BLaER1 treated with 17β-estradiol and CSF1 and Interleukin-3, amounts not matched to agents 10 nM and 100 nM (cell line): ENCODE results near the gene RRBP1.

Experiments
- H3K27ac ChIP-seq, 11 experiments: shearing (Covaris generic); formaldehyde crosslinking; 2 replicates each; pipeline ENCODE4 v1.8.1; 2022
- H3K27me3 ChIP-seq, 11 experiments: shearing (Covaris generic); formaldehyde crosslinking; 2 replicates each; pipeline ENCODE4 v1.8.1; 2022
- H3K36me3 ChIP-seq, 11 experiments: shearing (Covaris generic); formaldehyde crosslinking; 2 replicates each; pipeline ENCODE4 v1.8.1; 2022
- H3K4me1 ChIP-seq, 10 experiments: shearing (Covaris generic); formaldehyde crosslinking; 2 replicates each; pipeline ENCODE4 v1.8.1; 2022
- H3K4me2 ChIP-seq, 11 experiments: shearing (Covaris generic); formaldehyde crosslinking; 2 replicates each; pipeline ENCODE4 v1.8.1; 2022
- H3K4me3 ChIP-seq, 10 experiments: shearing (Covaris generic); formaldehyde crosslinking; 2 replicates each; pipeline ENCODE4 v1.8.1; 2022
- H3K9ac ChIP-seq, 11 experiments: shearing (Covaris generic); formaldehyde crosslinking; 2 replicates each; pipeline ENCODE4 v1.8.1; 2022
- H3K9me3 ChIP-seq, 11 experiments: shearing (Covaris generic); formaldehyde crosslinking; replicated peaks in 1 of 11; 2 replicates each; pipeline ENCODE4 v1.8.1; 2022
- H4K20me1 ChIP-seq, 11 experiments: shearing (Covaris generic); formaldehyde crosslinking; 2 replicates each; pipeline ENCODE4 v1.8.1; 2022
- Cebpa-rat ChIP-seq, 11 experiments: shearing (Covaris generic); IDR thresholded peaks; 2 replicates each; pipeline ENCODE4 v1.8.1; 2022

Gene RRBP1

DNA sequence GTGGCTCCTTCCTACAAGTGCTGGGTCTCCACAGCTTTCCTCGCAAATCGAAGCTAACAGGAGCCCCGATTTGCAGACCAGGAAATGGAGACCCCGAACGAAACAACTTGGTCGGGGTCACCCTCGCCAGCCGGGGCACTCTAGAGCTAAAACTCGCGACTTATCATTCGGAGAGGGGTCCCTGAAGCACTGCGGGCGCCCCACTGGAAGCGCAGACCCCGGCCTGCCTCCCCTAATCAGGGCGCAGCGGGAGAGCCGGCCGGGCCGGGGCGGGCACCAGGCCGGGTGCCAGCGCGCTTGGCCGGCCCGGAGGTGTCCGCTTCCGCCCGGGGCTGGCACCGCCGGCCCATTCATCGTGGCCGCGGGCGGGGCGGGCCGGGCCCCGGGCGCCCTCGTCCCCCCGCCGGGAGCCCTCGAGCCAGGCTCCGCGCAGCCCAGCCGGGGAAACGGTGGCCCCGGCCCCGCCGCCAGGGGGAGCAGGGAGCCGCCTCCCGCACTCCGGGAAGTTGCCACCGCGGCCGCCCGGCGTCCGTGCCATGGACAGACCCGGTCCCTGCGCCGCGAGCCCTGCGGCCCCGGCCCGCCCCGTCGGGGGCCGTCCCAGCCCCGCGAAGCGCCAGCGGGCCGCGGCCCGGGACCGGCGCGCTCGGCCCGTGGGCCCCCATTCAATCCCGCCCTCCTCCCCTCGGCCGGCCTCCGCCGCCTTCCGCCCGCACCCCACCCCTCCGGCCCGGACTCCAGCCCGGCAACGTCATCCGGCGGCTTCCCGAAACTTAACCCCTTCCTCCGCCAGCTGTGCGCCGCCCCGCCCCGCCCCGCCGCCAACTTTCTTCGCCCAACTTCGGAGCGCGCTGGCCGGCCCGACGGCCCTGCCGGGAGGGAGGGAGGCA is 961 bp downstream of the RRBP1 start:
- H3K27me3 ChIP-seq: no peaks in the 10 kb centered on the region
- H4K20me1 ChIP-seq: peaks cover 10 to 53% (median 42%) of the 10 kb centered on the region in 11 experiments; a peak in 18 of 22 replicates
- peak overlapping the region; percentile 87 to 95 (median 93) for H3K9ac ChIP-seq
- peak overlapping the region; percentile 89 to 99 (median 97) for H3K4me2 ChIP-seq
- H3K36me3 ChIP-seq: peaks cover 24 to 38% (median 34%) of the 10 kb centered on the region in 11 experiments
- H3K9me3 ChIP-seq: no peaks in the 10 kb centered on the region
- peak overlapping the region; percentile 75 to 94 (median 85) for H3K4me3 ChIP-seq
- H3K27ac ChIP-seq: peak overlapping the region; percentile 82 to 93 (median 88)
- H3K4me1 ChIP-seq: peaks cover 20 to 42% (median 25%) of the 10 kb centered on the region in 10 experiments
- TF ChIP-seq Cebpa-rat (IDR thresholded peaks at IDR 0.05): no peak

DNA sequence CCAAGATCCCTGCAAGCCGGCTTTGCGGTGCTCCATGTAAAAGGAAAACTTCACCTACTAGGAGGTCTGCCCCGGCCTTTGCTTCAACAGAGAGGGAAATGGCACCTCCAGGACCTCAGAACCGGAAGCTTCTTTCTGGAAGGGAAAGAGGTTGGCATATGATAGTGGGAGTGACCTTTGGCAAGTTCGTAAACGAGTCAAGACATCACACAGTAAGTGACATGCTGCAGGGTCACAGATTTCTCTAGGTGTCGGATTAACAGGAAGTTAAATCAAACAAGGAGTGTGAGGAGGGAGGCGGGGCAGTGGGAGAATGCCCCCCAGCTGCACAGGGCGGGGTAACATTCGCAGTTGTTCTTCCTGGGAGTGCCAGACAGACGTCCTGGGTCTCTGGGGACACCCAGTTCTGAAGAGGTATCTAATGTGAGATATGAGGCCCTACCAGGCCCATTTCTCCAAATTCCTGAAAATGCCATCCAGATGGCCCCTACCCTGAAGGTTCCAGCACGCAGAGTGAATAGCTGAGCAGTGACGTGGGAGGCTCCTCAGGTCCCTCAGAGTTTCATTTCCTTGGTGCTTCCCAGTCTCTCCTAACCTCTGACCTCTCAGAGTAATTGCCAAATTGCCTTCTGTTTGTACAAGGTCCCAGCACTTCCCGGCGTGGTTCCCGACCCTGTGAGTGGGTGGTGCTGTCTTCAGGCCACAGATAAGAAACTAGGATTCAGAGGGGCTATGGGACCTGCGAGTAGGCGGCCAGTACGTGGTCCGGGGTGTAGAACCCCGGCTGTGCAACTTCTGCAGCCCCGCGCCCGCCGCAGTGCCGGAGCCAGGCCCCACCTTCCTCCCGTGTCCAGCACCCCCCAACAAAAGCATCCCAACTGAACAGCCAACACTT is 1.9 kb downstream of the RRBP1 start:
- H3K4me1 ChIP-seq: peaks cover 20 to 50% (median 28%) of the 10 kb centered on the region in 10 experiments
- no peaks in the 10 kb centered on the region for H3K27me3 ChIP-seq
- H4K20me1 ChIP-seq: peaks cover 19 to 62% (median 51%) of the 10 kb centered on the region in 11 experiments; a peak in 19 of 22 replicates
- H3K4me2 ChIP-seq: peak overlapping the region; percentile 89 to 99 (median 97)
- peak overlapping the region; percentile 87 to 95 (median 93) for H3K9ac ChIP-seq
- peak overlapping the region; percentile 82 to 93 (median 88) for H3K27ac ChIP-seq
- no peak for TF ChIP-seq Cebpa-rat (IDR thresholded peaks at IDR 0.05)
- no peaks in the 10 kb centered on the region for H3K9me3 ChIP-seq
- peak overlapping the region; percentile 75 to 94 (median 85) for H3K4me3 ChIP-seq
- H3K36me3 ChIP-seq: peaks cover 30 to 47% (median 43%) of the 10 kb centered on the region in 11 experiments

DNA sequence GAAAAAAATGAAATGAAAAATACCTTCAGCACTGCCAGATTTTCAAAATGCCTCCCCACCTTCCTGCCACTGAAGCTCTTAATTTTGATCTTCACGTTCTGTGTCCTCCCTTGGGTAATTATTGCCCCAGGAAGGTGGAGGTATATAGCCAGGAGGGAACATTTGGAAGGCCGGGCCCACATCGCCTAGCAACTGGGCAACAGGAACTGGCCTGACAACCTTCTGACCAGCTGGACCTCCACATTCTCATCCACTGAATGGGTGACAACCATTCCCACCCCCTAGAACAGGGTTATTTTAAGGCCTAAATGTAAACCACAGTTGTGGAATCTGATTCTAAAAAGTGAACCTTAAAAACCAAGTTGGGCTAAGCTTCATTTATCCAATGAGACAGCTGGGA is 3.2 kb downstream of the RRBP1 start:
- TF ChIP-seq Cebpa-rat (IDR thresholded peaks at IDR 0.05): no peak
- Histone ChIP-seq H3K9ac (no peak overlapping the region), H3K27ac (no peak overlapping the region), H3K27me3 (no peaks in the 10 kb centered on the region), H3K9me3 (no peaks in the 10 kb centered on the region), H4K20me1 (peaks cover 31 to 74% (median 63%) of the 10 kb centered on the region in 11 experiments; a peak in 20 of 22 replicates), H3K4me2 (peak overlapping the region in 8 of 11 experiments; percentile 2 to 99 (median 97); a peak in 6 of 22 replicates), H3K4me1 (peaks cover 20 to 47% (median 28%) of the 10 kb centered on the region in 10 experiments), H3K4me3 (no peak overlapping the region), H3K36me3 (peaks cover 30 to 60% (median 52%) of the 10 kb centered on the region in 11 experiments)

DNA sequence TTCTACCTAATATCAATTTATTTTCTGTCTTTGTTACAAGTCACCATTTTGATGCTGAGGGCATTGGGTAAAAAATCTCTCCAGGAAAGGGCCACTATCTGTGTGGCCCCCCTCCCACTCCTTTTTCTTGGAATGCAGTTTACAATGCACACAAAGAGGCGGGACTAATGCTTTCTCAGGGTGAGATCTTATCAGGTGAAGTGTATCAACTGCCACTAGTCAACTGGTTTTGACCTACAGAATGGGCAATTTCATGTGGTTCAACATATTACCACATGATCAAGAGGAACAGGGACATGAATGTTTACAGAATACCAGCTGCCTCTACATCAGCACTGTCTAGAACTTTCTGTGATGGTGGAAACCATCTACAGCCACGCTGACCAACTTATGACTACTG is 3.7 kb downstream of the RRBP1 start:
- Histone ChIP-seq H3K36me3 (peaks cover 34 to 65% (median 56%) of the 10 kb centered on the region in 11 experiments), H4K20me1 (peaks cover 31 to 79% (median 68%) of the 10 kb centered on the region in 11 experiments; a peak in 20 of 22 replicates), H3K27ac (no peak overlapping the region), H3K27me3 (no peaks in the 10 kb centered on the region), H3K4me3 (no peak overlapping the region), H3K9me3 (no peaks in the 10 kb centered on the region), H3K9ac (no peak overlapping the region), H3K4me2 (no peak overlapping the region), H3K4me1 (peaks cover 20 to 43% (median 28%) of the 10 kb centered on the region in 10 experiments)
- no peak for TF ChIP-seq Cebpa-rat (IDR thresholded peaks at IDR 0.05)

DNA sequence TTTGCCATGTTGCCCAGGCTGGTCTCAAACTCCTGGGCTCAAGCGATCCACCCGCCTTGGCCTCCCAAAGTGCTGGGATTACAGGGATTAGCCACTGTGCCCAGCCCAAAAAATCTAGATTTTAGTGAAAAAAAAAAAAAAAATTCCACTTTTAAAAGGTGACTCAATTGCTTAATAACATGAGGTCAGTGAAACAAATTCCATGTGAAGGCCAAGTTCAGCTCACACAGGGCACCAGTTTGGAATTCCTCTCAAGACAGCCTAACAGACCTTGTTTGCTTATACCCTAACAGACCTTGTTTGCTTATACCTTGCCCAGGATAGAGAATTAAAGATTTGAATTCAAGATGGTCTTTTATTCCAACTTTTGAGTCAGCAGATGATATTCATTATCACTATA is 5.1 kb downstream of the RRBP1 start:
- no peak overlapping the region for H3K4me3 ChIP-seq
- H3K4me1 ChIP-seq: peaks cover 15 to 48% (median 33%) of the 10 kb centered on the region in 10 experiments
- peaks cover 0 to 2% (median 0%) of the 10 kb centered on the region in 11 experiments; a peak in 1 of 22 replicates for H3K9me3 ChIP-seq
- H3K4me2 ChIP-seq: no peak overlapping the region
- H3K27me3 ChIP-seq: no peaks in the 10 kb centered on the region
- no peak overlapping the region for H3K27ac ChIP-seq
- peaks cover 34 to 93% (median 82%) of the 10 kb centered on the region in 11 experiments; a peak in 20 of 22 replicates for H4K20me1 ChIP-seq
- no peak for TF ChIP-seq Cebpa-rat (IDR thresholded peaks at IDR 0.05)
- peaks cover 39 to 77% (median 69%) of the 10 kb centered on the region in 11 experiments for H3K36me3 ChIP-seq
- no peak overlapping the region for H3K9ac ChIP-seq

DNA sequence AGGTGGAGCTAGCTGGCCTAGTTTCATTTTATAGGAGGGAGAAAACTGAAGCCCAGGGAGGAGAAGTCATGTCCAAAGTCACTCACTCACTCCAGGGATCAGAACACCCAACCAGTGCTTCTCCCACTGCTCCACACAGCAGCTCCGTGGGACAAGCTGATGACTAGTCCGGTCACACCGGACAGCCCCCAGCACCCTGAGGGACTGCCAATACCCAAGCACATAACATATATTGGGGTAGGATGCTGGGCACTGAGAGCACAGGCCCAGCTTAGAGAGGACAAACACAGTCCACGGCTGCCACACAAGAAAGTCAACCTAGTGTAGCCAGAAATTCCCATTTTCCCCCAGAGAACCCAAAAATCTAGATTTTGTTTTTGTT is 5.7 kb downstream of the RRBP1 start:
- Histone ChIP-seq H3K36me3 (peaks cover 39 to 83% (median 75%) of the 10 kb centered on the region in 11 experiments), H3K4me3 (no peak overlapping the region), H3K27ac (0 out of 22 replicates have a peak overlapping the region, but pooled peaks of 1 of the 11 experiments have one; percentile 7), H3K9me3 (peaks cover 0 to 8% (median 0%) of the 10 kb centered on the region in 11 experiments; a peak in 3 of 22 replicates), H3K4me2 (no peak overlapping the region), H3K4me1 (peaks cover 15 to 54% (median 36%) of the 10 kb centered on the region in 10 experiments), H3K27me3 (no peaks in the 10 kb centered on the region), H4K20me1 (peaks cover 34 to 98% (median 87%) of the 10 kb centered on the region in 11 experiments; a peak in 20 of 22 replicates), H3K9ac (no peak overlapping the region; a peak in 1 of 22 replicates)
- TF ChIP-seq Cebpa-rat (IDR thresholded peaks at IDR 0.05): no peak

DNA sequence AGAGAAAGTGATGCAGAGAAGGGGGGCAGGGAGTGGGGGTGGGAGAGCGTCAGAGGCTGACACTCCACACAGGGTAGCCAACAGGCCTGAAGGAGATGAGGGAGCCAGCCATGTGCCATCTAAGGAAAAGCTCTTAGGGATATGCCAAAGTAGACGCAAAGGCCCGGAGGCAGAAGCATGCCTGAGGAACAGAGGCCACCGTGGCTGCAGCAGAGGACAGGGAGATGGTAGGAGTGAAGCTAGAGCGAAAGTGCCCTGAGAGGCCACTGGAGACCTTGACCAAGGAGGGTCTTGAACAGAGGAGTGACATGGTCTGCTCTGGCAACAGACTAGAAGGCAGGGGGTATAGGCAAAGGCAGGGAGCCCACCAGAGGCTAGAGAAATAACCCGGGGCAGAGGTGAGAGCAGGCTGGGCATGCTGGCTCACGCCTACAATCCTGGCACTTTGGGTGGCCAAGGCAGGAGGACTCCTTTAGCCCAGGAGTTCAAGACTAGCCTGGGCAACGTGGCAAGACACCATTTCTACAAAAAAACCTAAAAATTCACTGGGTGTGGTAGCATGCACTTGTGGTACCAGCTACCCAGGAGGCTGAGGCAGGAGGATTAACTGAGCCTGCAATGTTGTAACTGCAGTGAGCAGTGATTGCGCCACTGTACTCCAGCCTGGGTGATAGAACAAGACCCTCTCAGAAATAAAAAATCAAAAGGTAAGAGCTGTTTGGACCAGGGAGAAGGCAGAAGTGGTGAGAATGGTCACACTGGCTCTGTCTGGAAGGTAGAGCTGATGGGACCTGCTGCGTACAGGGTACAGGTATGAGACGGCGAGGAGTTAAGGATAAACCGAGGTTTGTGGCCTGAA is 6.3 kb downstream of the RRBP1 start:
- peaks cover 39 to 88% (median 76%) of the 10 kb centered on the region in 11 experiments for H3K36me3 ChIP-seq
- H3K4me2 ChIP-seq: no peak overlapping the region
- H3K27ac ChIP-seq: no peak overlapping the region
- peaks cover 0 to 8% (median 0%) of the 10 kb centered on the region in 11 experiments; a peak in 3 of 22 replicates for H3K9me3 ChIP-seq
- peak in 1 of 11 experiments; percentile 7; a peak in 1 of 22 replicates for TF ChIP-seq Cebpa-rat (IDR thresholded peaks at IDR 0.05)
- no peak overlapping the region; a peak in 1 of 22 replicates for H3K9ac ChIP-seq
- peaks cover 34 to 99% (median 91%) of the 10 kb centered on the region in 11 experiments; a peak in 20 of 22 replicates for H4K20me1 ChIP-seq
- H3K4me3 ChIP-seq: no peak overlapping the region
- H3K4me1 ChIP-seq: peaks cover 20 to 60% (median 39%) of the 10 kb centered on the region in 10 experiments
- H3K27me3 ChIP-seq: no peaks in the 10 kb centered on the region
